Endothelial cell (in vitro differentiated cells): ENCODE results near the gene TMEM106C. TPM values are rescaled to one million over a fixed set of nuclear protein-coding genes. Genes with fewer than 3 reads are reported as not detected.

ENCODE experiments used
- DNase-seq: peaks from one replicate; pipeline ENCODE4 v3.0.0; 2021; ENCODE audit warnings: low spot score
- H3K27ac Mint-ChIP-seq: one replicate; pipeline ENCODE4 v1.8.0; 2021; ENCODE audit warnings: mixed read lengths, inconsistent platforms; ENCODE audit not compliant: unreplicated experiment
- H3K27me3 Mint-ChIP-seq: one replicate; pipeline ENCODE4 v1.8.0; 2021; ENCODE audit warnings: mild to moderate bottlenecking, moderate library complexity, mixed read lengths, inconsistent platforms; ENCODE audit not compliant: unreplicated experiment
- H3K36me3 Mint-ChIP-seq: one replicate; pipeline ENCODE4 v1.8.0; 2021; ENCODE audit warnings: mild to moderate bottlenecking, low read depth, mixed read lengths, inconsistent platforms; ENCODE audit not compliant: unreplicated experiment
- H3K4me1 Mint-ChIP-seq: one replicate; pipeline ENCODE4 v1.8.0; 2021; ENCODE audit warnings: mild to moderate bottlenecking, mixed read lengths, inconsistent platforms; ENCODE audit not compliant: unreplicated experiment
- H3K4me3 Mint-ChIP-seq: one replicate; pipeline ENCODE4 v1.8.0; 2021; ENCODE audit warnings: mild to moderate bottlenecking, mixed read lengths, inconsistent platforms; ENCODE audit not compliant: unreplicated experiment
- H3K9me3 Mint-ChIP-seq: one replicate; pipeline ENCODE4 v1.8.0; 2021; ENCODE audit warnings: mixed read lengths, inconsistent platforms; ENCODE audit not compliant: unreplicated experiment
- total RNA-seq: library from RNA; stranded (reverse); fragmentation: NEBNext Ultra II Directional; extraction: Animal tissue kit (Norgen Biotek cat#: 25700); gene quantifications from one replicate; pipeline ENCODE4 v1.2.1, GENCODE V29; 2021; ENCODE audit not compliant: unreplicated experiment
- TF ChIP-seq, protein P1 (sequence below): fragments of 200-600 bp; sonication (generic); IDR thresholded peaks from one replicate; pipeline ENCODE4 v1.5.0; 2021; ENCODE audit warnings: antibody characterized with exemption; ENCODE audit not compliant: unreplicated experiment

Gene TMEM106C
- total RNA-seq, 1 donor from 2014 or later: 41.0 TPM

DNA sequence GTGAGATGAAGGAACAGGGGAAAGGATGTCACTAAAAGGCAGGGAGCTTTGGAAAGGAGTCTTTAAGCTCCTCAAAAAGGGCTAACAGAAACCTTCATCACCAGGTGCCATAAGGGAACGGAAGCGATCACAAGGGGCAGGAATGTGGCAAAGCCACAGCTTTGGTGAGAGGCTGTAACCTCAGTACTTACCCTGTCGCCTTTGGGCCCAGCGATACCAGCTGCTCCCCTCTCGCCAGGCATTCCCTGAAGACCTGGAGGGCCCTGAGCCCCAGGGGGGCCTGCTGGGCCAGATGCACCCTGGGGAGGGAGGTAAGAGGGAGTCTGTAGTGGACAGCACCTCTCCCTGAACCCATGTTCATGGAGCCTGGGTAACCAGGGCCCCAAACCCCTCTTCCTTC, 18.9 kb downstream of the TMEM106C start:
- no peak for DNase-seq
- no peak overlapping the region for H3K27ac Mint-ChIP-seq
- TF ChIP-seq, protein P1, sequence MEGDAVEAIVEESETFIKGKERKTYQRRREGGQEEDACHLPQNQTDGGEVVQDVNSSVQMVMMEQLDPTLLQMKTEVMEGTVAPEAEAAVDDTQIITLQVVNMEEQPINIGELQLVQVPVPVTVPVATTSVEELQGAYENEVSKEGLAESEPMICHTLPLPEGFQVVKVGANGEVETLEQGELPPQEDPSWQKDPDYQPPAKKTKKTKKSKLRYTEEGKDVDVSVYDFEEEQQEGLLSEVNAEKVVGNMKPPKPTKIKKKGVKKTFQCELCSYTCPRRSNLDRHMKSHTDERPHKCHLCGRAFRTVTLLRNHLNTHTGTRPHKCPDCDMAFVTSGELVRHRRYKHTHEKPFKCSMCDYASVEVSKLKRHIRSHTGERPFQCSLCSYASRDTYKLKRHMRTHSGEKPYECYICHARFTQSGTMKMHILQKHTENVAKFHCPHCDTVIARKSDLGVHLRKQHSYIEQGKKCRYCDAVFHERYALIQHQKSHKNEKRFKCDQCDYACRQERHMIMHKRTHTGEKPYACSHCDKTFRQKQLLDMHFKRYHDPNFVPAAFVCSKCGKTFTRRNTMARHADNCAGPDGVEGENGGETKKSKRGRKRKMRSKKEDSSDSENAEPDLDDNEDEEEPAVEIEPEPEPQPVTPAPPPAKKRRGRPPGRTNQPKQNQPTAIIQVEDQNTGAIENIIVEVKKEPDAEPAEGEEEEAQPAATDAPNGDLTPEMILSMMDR: no peak
- no peak overlapping the region for H3K4me3 Mint-ChIP-seq
- peaks cover 3% of the 10 kb centered on the region for H3K4me1 Mint-ChIP-seq
- H3K9me3 Mint-ChIP-seq: no peaks in the 10 kb centered on the region
- H3K27me3 Mint-ChIP-seq: peaks cover 36% of the 10 kb centered on the region
- H3K36me3 Mint-ChIP-seq: no peaks in the 10 kb centered on the region

DNA sequence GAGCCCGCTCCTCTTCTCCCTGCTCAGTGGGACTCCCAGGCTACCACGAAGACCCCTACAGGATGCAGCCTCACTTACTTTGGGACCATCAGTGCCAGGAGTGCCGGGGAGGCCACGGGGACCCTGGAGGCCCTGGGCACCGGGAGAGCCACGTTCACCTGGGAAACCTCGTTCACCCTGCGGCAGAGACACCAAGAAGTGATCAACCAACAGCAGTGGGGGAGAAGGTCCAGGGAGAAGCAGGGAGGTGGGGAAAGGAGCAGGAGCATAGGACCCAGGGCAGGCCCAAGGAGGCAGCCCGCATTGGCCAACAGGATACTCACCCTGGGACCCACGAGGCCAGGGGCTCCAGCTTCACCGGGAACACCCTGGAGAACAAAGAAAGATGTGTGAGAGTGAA, 19.4 kb downstream of the TMEM106C start:
- no peak overlapping the region for H3K27ac Mint-ChIP-seq
- H3K27me3 Mint-ChIP-seq: peaks cover 31% of the 10 kb centered on the region
- DNase-seq: no peak
- TF ChIP-seq, protein P1: no peak
- no peak overlapping the region for H3K4me3 Mint-ChIP-seq
- H3K9me3 Mint-ChIP-seq: no peaks in the 10 kb centered on the region
- H3K36me3 Mint-ChIP-seq: no peaks in the 10 kb centered on the region
- H3K4me1 Mint-ChIP-seq: peaks cover 1% of the 10 kb centered on the region

DNA sequence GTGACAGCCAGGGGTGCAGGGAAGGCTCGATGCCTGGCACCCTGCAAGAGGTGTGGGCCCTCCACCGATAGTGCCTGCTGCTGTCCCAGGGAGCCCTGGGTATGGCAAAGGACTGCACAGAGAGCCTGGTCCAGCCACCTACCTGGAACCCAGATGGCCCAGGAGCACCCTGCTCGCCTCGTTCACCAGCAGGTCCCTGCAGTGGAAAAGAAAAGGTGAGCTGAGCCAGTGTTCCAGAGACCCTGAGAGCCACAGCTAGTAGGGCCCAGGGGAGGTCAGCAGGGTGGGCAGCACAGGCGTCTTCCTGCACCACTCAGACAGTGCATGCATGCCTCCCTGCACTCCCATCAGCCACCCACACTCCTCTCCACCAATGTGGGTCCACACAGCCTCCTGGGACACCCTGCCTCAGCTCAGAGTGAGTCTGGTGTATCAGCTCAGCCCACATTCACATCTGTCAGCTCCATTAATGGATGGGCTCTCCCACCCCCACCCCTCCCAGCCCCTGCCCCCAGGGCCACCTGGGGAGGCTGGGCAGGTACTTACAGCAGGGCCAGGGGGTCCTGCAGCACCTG, 20.2 kb downstream of the TMEM106C start:
- no peak overlapping the region for H3K27ac Mint-ChIP-seq
- peaks cover 9% of the 10 kb centered on the region for H3K4me1 Mint-ChIP-seq
- H3K4me3 Mint-ChIP-seq: no peak overlapping the region
- no peaks in the 10 kb centered on the region for H3K9me3 Mint-ChIP-seq
- DNase-seq: no peak
- peaks cover 31% of the 10 kb centered on the region for H3K27me3 Mint-ChIP-seq
- no peaks in the 10 kb centered on the region for H3K36me3 Mint-ChIP-seq
- TF ChIP-seq, protein P1: no peak

DNA sequence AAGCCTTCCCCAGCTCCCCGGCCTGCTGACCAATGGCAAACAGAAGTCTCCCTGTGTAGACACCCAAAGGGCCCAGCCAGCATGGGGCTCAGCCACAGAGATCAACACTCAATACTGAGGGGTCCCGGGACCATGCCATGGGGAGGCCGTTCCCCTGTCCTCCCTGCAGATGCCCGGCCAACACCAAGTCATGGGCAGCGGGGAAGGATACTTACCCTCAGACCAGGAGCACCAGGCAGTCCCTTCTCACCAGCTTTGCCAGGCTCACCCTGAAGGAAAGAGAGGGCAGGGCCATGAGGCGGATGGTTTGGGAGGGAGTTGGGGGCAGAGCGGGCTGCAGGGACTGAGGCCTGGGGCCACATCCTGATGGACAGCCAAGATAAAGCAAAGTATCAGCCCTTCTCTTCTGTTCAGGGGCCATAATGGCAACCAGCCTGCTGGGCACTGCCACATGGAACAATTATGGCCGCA, 21.0 kb downstream of the TMEM106C start:
- H3K27me3 Mint-ChIP-seq: peaks cover 34% of the 10 kb centered on the region
- TF ChIP-seq, protein P1: no peak
- peaks cover 13% of the 10 kb centered on the region for H3K4me1 Mint-ChIP-seq
- H3K9me3 Mint-ChIP-seq: no peaks in the 10 kb centered on the region
- H3K36me3 Mint-ChIP-seq: no peaks in the 10 kb centered on the region
- H3K4me3 Mint-ChIP-seq: no peak overlapping the region
- no peak overlapping the region for H3K27ac Mint-ChIP-seq
- DNase-seq: no peak

DNA sequence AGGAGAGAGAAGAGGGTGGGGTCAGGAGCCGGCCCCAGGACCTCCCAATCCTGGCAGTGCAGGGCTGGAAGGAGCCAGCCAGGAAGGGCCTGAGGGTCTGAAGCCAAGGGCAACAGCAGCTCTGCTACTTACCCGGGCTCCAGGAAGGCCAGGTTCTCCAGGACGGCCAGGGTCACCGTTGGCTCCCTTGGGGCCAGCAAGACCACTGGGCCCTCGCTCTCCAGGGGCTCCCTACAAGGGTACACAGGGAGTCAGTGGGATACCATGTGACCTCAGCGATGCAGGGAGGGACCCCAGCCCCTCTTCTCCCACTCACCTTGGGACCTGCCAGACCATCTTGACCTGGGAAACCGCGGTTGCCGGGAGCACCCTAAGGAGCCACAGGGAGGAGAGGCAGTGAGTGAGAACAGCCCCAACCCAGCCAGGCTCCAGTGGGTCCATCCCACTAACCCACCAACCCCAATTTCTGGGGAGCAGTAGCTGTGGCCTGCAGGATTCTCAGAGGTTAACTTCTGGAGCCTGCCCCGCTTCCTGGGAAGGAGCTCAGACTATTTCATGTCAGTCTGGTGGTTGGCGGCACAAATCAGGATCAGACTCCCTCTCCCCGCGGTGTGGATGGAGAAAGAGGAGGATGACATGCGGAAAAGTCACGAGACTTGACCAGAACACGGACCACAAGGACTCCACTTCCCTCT, 22.3 kb downstream of the TMEM106C start:
- no peak for DNase-seq
- Mint-ChIP-seq H3K4me1 (peaks cover 13% of the 10 kb centered on the region), H3K27me3 (peaks cover 32% of the 10 kb centered on the region), H3K36me3 (no peaks in the 10 kb centered on the region), H3K4me3 (no peak overlapping the region), H3K9me3 (no peaks in the 10 kb centered on the region), H3K27ac (no peak overlapping the region)
- TF ChIP-seq, protein P1: no peak
